Hypothalamus (tissue), 51 donors: ENCODE results near the gene EPRS1.
"Not testable (repeated sequence)": the region's sequence is repeated elsewhere in the genome, so short reads cannot be mapped to it uniquely, and the experiment has no call there.

Experiments used
- DNase-seq, 51 donors: peaks; one replicate each; lab custom pipeline; 2025; lab: John Stamatoyannopoulos, UW

EPRS1 gene

DNA sequence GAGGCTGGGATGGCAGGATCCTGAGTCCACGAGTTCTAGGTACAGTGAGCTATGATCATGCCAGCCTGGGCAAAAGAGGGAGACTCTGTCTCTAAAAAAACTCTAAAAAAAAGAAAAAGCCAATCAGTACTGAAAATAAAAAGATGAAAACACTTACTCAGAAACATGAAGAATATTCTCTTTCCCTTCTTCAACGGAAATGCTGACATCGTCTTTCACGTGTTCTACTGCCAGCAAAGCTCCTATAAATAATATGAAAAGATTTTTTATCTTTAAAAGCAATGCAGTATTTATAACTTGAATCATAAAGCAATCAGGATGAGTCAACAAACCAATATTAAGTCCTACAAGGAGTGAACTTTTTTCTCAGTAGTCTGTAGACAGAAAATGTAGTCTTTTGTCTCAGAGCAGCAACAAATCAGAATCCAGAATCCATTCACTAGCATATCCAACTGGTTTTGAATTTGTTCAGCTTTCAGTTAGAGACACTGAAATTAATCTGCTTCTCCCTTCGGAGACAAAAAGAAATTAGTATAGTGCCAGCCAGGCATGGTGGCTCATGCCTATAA lies 6.2 kb downstream of the EPRS1 start:
- no peak for DNase-seq

DNA sequence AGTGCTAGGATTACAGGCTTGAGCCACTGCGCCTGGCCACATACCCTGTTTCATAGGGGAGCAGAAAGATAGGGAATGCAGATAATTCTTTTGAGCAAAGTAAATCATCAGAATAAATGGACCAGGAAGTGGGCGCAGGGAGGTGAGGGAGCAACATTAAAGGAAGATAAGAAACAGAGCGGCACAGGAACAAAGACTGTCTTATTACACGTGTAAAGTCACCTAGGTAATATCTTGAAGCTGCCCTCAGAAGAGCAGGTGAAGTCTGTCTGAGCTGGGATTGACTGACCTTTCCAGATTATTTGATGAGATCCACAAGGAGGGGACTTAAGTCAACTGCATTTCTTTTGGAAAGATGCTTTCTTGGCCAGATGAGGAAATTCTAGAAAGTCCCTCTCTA lies 7.7 kb downstream of the EPRS1 start:
- no peak for DNase-seq

DNA sequence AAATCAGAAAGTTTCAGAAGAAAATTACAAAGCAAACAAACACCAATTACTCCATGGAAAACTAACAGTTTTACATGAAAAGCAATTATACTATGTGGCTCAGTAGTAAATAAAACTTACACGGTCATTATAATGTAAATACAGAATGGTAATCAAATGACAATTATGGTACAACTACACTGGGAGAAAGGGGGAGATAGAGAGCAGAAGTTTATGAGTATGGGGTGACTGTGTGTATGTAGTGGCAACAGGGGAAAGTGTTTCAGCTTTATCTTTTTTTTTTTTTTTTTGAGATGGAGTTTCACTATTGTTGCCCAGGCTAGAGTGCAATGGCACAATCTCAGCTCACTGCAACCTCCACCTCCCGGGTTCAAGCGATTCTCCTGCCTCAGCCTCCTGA lies 8.5 kb downstream of the EPRS1 start:
- DNase-seq = not testable (repeated sequence)

DNA sequence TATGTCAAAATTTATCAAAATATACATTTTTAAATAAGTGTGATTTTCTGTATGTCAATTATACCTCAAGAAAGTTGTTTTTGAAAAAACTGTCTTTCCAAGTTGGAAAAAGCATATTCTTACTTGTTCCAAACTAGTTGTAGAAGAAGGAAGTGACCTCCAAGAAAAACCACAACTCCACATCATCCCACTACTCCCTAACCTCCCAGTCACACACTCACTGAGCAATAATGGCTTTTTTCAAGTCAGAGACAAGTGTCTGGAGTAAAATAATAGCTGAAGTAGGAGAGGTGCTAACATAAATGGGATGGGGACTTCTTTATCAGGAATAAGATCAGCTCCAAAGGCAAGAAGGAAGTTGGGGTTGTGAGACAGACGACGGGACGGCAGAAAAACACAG lies 13.4 kb downstream of the EPRS1 start:
- DNase-seq = no peak

DNA sequence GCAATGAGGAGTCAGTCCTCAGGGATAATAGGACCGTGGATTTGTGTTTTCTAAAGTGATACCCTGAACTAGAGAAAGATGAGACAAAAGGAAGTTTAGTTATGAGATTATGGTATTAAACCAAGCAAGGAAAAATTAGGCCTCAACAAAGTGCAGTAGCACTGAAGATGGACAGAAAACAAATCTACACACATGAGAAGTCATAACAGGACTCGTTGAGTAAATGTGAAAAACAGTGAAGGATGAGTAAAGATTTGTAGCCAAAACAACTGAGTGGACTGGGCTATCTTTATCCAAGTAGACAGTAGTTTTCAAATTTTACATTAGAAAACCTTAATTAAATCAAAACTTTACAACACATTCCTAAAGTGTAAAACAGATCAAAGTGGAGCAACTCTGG lies 15.0 kb downstream of the EPRS1 start:
- no peak for DNase-seq

DNA sequence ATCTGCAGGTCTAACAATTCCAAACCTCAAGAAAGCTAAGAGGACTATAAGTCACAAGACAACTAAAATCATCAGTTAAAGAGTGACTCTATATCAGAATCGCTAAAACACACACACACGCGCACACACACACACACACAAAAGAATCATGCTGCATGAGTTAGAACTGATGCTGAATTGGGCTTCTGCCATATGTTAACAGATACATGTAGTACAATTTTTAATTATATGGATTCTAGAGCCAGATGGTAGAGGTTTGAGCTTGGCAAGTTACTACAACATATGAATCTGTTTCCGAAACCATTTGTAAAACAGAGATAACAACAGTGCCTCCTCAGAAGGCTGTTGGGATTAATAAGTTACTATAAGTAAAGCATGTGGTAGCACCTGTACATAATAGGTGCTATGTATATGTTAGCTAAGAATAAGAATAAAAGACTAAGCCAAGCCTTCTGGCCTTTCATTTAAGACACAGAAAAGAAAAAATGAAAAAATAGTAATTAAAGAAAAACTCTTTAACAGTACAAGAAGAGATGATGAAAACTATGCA lies 17.9 kb downstream of the EPRS1 start:
- no peak for DNase-seq

DNA sequence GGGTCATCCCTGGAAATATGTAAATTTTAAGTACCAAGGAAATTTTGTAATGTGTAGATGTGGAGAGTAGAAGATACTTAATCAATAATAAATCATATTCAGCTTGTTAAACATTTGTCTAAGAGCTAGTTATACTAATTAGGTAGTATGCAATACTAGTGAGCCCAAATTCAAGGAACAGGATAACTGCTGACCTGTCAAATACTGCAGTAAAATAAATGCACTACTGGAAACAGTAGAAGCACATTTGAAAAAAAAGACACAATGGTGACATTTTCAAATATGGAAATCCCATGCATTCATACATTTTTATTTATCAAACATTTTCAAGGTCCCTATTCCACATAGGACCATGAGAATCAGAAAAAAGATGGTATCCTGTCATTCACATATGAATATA lies 27.2 kb downstream of the EPRS1 start:
- no peak for DNase-seq

DNA sequence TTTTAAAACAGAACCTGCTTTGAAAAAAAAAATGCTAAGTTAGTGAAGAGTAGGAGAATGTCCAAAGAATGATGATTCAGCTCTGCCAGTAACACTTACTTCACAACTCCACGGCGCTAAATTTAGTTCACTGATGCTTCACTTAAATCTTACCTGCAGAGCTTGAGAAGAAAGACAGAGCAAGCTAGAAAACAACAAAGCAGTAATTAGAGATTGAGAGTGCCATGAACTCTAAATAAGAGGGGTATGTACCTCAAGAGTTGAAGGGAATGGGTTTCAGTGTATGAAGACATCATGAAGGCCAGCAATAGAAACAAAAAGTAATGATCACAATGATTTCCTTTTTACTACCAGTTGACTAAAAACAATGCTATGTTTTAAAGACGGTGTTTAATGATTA lies 32.8 kb downstream of the EPRS1 start:
- peak in 1 of 51 donors; percentile 7 for DNase-seq

DNA sequence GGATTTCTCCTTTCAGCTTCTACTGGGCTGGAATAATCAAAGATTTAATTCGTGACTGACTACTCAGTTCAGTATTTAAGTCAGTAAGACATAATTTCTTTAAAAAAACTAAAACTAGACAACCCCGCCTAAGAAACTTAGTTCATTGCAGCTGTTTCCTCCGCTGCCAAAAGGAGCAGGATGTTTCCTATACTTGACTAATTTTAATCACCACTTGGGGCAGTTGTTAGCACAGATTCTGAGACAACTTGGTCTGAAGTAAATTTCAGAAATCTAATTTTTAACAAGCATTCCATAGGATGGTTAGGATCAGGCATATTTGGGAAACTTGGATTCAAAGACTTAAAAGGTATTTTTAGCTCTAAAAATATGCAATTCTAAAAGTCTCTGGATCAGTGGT lies 34.0 kb downstream of the EPRS1 start:
- DNase-seq = no peak

DNA sequence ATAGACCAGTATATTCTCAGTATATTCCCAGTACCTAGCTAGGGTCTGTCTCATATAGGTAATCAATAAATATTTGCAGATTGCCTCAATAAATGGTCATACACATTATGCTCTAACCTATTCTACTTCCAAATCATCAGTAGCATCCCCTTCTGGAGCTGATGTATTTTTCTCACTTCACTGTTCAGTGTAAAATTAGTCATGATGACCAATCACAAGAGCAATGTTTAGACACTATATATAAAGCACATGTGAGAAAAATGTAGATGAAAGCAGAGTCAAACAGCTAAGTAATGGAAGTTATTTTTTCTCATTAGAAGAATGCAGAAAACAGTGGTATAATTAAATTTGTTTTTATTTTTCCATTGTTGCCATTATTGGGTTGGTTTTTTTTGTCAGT lies 34.7 kb downstream of the EPRS1 start:
- no peak for DNase-seq

DNA sequence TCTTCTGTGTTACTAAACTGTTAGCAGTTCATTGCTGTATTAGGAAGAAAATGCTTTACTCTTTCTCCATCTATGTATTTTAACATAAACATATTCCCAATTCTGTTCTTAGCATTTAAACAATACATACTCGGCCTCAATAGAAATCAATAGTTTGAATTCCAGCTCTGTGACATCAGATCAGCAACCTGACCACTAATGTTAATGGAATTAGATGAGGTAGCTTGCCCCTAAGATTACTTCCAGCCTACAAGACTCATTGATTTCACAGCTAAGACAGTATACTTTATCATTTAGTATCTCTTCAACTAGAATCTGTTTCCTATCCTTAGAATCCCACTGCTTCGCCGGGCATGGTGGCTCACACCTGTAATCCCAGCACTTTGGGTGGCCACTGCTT lies 38.9 kb downstream of the EPRS1 start:
- DNase-seq = no peak

DNA sequence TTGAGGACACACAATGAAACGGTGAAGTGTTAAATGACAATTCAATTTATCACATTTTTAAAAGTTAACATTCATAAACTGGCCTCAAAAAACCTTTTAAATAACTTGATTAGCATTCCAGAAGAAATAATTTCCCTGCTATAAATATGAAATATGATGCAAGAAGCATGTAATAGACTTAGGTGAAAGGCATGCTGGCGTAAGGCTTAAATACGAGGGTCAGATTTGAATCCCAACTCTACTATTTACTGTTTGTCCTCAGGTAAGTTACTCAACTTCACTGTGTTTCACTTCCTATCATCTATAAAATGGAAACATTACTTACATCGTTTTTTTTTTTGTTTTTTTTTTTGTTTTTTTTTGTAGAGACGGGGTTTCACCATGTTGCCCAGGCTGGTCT lies 40.8 kb downstream of the EPRS1 start:
- DNase-seq = no peak

DNA sequence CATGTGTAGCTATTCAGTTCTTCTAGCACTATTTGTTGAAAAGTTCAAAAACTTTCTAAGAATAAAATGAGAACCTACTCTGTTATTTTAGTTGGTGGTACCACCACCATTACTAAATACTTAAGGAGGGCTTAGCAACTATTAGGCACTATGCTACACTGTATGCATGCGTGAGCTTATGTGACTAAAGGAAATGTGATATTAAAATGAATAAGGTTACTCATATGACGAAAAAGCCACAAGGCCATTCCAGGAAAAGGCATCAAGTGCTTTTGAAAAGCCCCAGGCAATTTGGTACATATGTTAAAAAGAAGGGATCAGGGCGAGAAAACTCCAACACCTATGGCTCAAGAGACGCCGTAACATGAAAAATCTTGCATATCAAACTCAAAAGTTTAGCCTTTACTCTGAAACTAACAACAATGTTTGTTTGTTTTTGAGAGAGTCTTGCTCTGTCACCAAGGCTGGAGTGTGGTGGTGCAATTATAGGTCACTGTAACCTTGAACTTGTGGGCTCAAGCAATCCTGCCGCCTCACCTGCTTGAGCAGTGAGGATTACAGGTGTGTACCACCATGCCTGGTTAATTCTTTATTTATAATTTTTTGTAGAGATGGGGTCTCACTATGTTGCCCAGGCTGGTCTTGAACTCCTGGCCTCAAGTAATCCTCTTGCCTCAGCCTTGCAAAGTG lies 42.5 kb downstream of the EPRS1 start:
- DNase-seq = no peak

DNA sequence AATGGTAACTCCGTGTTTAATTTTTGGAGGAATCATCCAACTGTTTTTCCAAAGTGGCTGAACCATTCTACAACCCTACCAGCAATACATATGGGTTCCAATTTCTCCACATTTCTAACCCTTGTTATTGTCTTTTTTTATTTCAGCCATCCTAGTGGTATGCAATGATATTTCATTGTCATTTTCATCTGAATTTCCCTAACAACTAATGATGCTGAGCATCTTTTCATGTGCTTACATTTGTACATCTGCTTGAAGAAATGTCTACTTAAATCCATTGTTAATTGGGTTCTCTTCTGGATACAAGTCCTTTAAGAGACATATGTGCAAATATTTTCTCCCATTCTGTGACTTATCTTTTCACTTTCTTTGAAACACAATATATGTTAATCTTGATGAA lies 43.3 kb downstream of the EPRS1 start:
- no peak for DNase-seq

DNA sequence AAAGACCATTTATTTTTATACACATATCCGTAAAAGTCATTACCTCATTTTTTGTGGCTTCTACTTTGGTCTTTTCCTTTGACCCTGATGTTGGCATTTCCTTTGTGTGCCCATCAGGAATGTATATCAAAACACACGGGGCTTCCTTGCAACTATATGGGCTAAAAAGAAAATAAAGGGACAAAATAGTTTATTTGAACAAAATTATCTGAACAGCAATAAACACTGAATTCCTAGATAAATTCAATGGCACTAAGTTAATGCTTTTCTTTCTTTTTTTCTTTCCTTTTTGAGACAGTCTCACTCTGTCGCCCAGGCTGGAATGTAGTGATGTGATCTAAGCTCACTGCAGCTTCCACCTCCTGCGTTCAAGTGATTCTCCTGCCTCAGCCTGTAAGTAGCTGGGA lies 45.2 kb downstream of the EPRS1 start:
- DNase-seq = no peak

DNA sequence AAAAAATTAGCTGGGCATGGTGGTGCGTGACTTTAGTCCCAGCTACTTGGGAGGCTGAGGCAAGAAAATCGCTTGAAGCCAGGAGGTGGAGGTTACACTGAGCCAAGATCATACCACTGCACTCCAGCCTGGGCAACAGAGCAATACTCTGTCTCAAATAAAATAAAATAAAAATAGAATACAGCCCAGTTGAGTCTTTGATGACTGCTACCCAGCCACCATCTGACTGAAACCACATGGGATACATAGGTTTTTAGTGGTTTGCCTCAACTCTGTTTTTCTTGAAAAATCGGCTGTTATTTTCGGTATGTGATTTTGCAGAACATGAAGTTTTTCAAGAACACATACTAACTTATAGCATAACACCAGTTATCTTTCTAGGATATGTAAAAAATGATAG lies 46.5 kb downstream of the EPRS1 start:
- DNase-seq = no peak
